ENCODE data around the gene RAB7A. TPM values are rescaled to one million over a fixed set of nuclear protein-coding genes. Genes with fewer than 3 reads are reported as not detected.
"Not testable (repeated sequence)": the region's sequence is repeated elsewhere in the genome, so short reads cannot be mapped to it uniquely, and the experiment has no call there.

Gene RAB7A
- polyA plus RNA-seq, 2 of the 4 experiments (the other 2 are of a cell fraction), result 137 to 160 TPM

DNA sequence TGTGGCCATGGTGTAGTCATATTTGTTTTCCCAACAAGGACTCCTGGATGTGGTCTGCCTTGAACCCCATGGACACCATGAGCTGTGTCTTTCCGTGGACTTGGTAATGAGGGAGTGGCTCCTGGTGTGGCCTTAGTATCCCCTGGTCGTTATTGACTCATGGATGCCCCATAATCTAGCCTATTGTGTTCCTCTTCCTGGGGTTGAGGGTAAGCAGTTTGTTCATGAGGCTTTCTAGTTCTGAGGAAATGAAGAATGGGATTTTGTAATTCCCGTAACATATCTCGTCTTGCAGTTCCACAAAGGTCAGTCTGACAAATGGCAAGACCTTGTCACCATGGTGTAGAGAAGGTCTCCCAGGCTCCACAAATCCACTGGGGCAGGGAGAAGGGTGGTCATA lies 22.6 kb downstream of the RAB7A start:
- TF ChIP-seq, protein P1, sequence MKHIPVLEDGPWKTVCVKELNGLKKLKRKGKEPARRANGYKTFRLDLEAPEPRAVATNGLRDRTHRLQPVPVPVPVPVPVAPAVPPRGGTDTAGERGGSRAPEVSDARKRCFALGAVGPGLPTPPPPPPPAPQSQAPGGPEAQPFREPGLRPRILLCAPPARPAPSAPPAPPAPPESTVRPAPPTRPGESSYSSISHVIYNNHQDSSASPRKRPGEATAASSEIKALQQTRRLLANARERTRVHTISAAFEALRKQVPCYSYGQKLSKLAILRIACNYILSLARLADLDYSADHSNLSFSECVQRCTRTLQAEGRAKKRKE (CRISPR knock-in tag; IDR thresholded peaks at IDR 0.05; ENCODE audit: low read depth), result no peak
- TF ChIP-seq TFCP2L1 (CRISPR knock-in tag; IDR thresholded peaks at IDR 0.05), result no peak
- TF ChIP-seq TP53 (CRISPR knock-in tag; IDR thresholded peaks at IDR 0.05), result no peak
- TF ChIP-seq, protein P2, sequence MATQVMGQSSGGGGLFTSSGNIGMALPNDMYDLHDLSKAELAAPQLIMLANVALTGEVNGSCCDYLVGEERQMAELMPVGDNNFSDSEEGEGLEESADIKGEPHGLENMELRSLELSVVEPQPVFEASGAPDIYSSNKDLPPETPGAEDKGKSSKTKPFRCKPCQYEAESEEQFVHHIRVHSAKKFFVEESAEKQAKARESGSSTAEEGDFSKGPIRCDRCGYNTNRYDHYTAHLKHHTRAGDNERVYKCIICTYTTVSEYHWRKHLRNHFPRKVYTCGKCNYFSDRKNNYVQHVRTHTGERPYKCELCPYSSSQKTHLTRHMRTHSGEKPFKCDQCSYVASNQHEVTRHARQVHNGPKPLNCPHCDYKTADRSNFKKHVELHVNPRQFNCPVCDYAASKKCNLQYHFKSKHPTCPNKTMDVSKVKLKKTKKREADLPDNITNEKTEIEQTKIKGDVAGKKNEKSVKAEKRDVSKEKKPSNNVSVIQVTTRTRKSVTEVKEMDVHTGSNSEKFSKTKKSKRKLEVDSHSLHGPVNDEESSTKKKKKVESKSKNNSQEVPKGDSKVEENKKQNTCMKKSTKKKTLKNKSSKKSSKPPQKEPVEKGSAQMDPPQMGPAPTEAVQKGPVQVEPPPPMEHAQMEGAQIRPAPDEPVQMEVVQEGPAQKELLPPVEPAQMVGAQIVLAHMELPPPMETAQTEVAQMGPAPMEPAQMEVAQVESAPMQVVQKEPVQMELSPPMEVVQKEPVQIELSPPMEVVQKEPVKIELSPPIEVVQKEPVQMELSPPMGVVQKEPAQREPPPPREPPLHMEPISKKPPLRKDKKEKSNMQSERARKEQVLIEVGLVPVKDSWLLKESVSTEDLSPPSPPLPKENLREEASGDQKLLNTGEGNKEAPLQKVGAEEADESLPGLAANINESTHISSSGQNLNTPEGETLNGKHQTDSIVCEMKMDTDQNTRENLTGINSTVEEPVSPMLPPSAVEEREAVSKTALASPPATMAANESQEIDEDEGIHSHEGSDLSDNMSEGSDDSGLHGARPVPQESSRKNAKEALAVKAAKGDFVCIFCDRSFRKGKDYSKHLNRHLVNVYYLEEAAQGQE (IDR thresholded peaks at IDR 0.05), result no peak
- TF ChIP-seq, protein P3, sequence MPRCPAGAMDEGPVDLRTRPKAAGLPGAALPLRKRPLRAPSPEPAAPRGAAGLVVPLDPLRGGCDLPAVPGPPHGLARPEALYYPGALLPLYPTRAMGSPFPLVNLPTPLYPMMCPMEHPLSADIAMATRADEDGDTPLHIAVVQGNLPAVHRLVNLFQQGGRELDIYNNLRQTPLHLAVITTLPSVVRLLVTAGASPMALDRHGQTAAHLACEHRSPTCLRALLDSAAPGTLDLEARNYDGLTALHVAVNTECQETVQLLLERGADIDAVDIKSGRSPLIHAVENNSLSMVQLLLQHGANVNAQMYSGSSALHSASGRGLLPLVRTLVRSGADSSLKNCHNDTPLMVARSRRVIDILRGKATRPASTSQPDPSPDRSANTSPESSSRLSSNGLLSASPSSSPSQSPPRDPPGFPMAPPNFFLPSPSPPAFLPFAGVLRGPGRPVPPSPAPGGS (IDR thresholded peaks at IDR 0.05), result no peak
- TF ChIP-seq HOXB5 (CRISPR knock-in tag; IDR thresholded peaks at IDR 0.05), result no peak
- no peak for TF ChIP-seq HOXA7 (CRISPR knock-in tag; IDR thresholded peaks at IDR 0.05)
- TF ChIP-seq RNF2 (IDR thresholded peaks at IDR 0.05; ENCODE audit: borderline replicate concordance, low read depth), result no peak
- TF ChIP-seq CBX8 (IDR thresholded peaks at IDR 0.05), result no peak
- no peak for TF ChIP-seq HOXB13 (CRISPR knock-in tag; IDR thresholded peaks at IDR 0.05; ENCODE audit: low read depth)
- TF ChIP-seq CHD4 (IDR thresholded peaks at IDR 0.05; ENCODE audit: borderline replicate concordance), result no peak
- WGBS (ENCODE audit: missing lambda C conversion rate), result 94% methylated on average over 4 of the region's 4 CpGs
- no peaks in the 10 kb centered on the region for H3K4me1 ChIP-seq
- FAIRE-seq (no peak), DNase-seq (ENCODE audit: low read depth in 1 of 2, low spot score in 1 of 2) (no peak), ATAC-seq (no peak)
- no peak overlapping the region for H3K27ac ChIP-seq
- POLR2A ChIA-PET, result no interaction called here
- H3K4me2 ChIP-seq, result no peak overlapping the region
- no peaks in the 10 kb centered on the region for H3K9me3 ChIP-seq
- no peak overlapping the region for H3K4me3 ChIP-seq
- CTCF ChIA-PET, result no interaction called here

DNA sequence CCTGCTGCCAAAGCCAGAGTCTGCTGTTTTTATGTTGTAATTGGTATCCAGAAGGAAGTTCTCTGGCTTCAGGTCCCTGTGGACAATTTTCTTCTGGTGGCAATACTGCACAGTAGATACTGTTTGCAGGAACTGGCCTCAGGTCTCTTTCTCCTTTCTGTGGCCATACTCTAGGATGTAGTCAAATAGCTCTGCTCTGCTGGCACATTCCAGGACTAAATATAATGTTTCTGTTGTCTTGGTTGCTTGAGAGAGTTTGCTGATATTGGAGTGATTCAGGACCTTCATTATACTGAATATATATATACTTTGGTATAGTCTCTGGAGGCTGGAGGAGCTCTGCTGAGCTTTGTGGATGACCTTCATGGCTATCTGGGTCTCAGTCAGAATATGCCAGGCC lies 23.1 kb downstream of the RAB7A start:
- no peak overlapping the region for H3K27ac ChIP-seq
- TF ChIP-seq ZSCAN20 (CRISPR knock-in tag; IDR thresholded peaks at IDR 0.05) (no peak), TFCP2L1 (CRISPR knock-in tag; IDR thresholded peaks at IDR 0.05) (no peak), KDM1A (IDR thresholded peaks at IDR 0.05; ENCODE audit: low read depth) (no peak), FOSB (CRISPR knock-in tag; IDR thresholded peaks at IDR 0.05) (no peak), HOXB13 (CRISPR knock-in tag; IDR thresholded peaks at IDR 0.05; ENCODE audit: low read depth) (no peak), RCOR1 (IDR thresholded peaks at IDR 0.05; ENCODE audit: low read depth, low read length) (no peak), FOXS1 (CRISPR knock-in tag; IDR thresholded peaks at IDR 0.05) (no peak), GATA3 (IDR thresholded peaks at IDR 0.05; ENCODE audit: borderline replicate concordance) (no peak), POLR2A (IDR thresholded peaks at IDR 0.05; ENCODE audit: low read length) (no peak), HOXA7 (CRISPR knock-in tag; IDR thresholded peaks at IDR 0.05) (no peak), RAD21 (conservative IDR thresholded peaks at IDR 0.05 in 1 of 2, IDR thresholded peaks at IDR 0.05 in 1 of 2) (no peak), HEYL (CRISPR knock-in tag; IDR thresholded peaks at IDR 0.05) (no peak), MYC (IDR thresholded peaks at IDR 0.05; ENCODE audit: borderline replicate concordance, low read length) (no peak), HOXB5 (CRISPR knock-in tag; IDR thresholded peaks at IDR 0.05) (no peak), CHD2 (IDR thresholded peaks at IDR 0.05; ENCODE audit: low read length, partially characterized antibody) (no peak), EHF (CRISPR knock-in tag; IDR thresholded peaks at IDR 0.05) (no peak), MAFK (IDR thresholded peaks at IDR 0.05; ENCODE audit: partially characterized antibody) (no peak), POLR2AphosphoS2 (conservative IDR thresholded peaks at IDR 0.05; ENCODE audit: low read length) (no peak)
- TF ChIP-seq, protein P4, sequence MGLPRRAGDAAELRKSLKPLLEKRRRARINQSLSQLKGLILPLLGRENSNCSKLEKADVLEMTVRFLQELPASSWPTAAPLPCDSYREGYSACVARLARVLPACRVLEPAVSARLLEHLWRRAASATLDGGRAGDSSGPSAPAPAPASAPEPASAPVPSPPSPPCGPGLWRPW (IDR thresholded peaks at IDR 0.05), result no peak
- TF ChIP-seq, protein P3 (IDR thresholded peaks at IDR 0.05), result no peak
- FAIRE-seq, result no peak
- H3K9me3 ChIP-seq, result no peaks in the 10 kb centered on the region
- H3K4me2 ChIP-seq, result no peak overlapping the region
- POLR2A ChIA-PET, result no interaction called here
- DNase-seq (ENCODE audit: low read depth in 1 of 2, low spot score in 1 of 2), result no peak
- H3K4me1 ChIP-seq, result no peaks in the 10 kb centered on the region
- CTCF ChIA-PET, result no interaction called here
- ATAC-seq, result no peak
- H3K4me3 ChIP-seq, result no peak overlapping the region

DNA sequence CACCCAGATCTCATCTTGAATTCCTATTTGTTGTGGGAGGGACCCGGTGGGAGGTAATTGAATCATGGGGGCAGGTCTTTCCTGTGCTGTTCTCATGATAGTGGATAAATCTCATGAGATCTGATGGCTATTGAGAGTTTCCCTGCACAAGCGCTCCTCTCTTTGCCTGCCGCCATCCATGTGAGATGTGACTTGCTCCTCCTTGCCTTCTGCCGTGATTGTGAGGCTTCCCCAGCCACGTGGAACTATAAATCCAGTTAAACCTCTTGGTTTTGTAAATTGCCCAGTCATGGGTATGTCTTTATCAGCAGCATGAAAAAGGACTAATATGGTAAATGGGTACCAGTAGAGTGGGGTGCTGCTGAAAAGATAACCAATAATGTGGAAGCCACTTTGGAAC lies 23.6 kb downstream of the RAB7A start:
- WGBS (ENCODE audit: missing lambda C conversion rate), result 98% methylated on average over 5 of the region's 5 CpGs
- H3K27ac ChIP-seq; DNase-seq (ENCODE audit: low read depth in 1 of 2, low spot score in 1 of 2); H3K4me1 ChIP-seq; CTCF ChIA-PET; H3K4me2 ChIP-seq; FAIRE-seq; H3K4me3 ChIP-seq; ATAC-seq; POLR2A ChIA-PET; H3K9me3 ChIP-seq: not testable (repeated sequence)
